SKM-1 (cell line): ENCODE data around the gene IRF8.
"Not testable (repeated sequence)": the region's sequence is repeated elsewhere in the genome, so short reads cannot be mapped to it uniquely, and the experiment has no call there.

Experiments used
- DNase-seq: peaks from one replicate; lab custom pipeline; 2025; ENCODE audit not compliant: unreplicated experiment; lab: John Stamatoyannopoulos, UW

The IRF8 gene

DNA sequence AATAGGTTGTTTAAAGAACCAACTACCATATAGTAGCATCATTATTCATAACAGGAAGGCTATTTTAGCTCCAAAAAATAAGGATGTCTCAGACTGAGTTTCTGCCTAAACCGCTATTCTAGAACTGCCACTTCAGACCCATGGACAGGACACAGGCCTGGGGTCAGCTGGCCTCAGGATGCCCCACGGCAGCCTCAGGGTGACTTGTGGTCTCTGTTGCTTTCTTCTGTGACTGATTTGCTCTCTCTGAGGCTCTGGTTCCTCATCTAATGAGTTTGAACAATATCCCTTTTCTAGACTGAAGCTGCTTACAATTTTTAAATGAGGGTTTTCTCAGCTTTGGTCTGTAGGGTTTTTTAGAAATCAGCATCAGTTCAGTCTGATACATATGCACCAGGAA is 31.8 kb upstream of the IRF8 start:
- no peak for DNase-seq

DNA sequence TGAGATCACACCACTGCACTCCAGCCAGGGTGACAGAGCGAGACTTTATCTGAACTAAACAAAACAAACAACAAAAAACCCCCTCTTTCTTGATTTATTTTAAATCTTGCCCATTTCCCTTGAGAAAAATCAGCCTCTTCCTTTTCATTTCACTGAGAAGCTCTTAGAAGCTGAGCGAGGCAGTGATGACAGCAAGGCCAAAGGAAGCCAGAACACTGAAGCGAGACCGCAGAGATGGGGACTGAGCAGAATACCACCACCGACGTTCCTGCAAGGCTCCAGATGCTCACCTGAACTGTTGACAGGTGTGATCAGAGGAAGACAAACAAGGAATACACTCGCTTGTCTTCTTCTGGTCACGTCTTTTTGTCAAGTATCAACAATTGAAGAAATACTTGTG is 30.5 kb upstream of the IRF8 start:
- DNase-seq = no peak

DNA sequence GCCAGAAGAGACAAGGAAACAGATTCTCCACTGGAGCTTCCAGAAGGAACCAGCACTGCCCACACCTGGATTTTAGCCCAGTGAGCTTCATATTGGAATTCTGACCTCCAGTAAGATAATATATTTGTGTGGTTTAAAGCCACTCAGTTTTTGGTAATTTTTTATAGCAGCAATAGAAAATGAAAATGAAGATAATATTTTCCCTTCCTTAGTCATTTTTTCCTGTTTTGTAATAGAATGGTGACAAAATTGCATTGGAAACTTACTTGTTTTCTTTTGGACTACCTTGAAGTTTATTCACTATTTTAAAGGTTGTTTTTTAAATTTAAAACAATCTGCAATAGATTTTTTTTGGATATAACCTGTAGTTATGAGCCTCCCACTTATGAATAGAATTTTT is 29.8 kb upstream of the IRF8 start:
- DNase-seq = no peak

DNA sequence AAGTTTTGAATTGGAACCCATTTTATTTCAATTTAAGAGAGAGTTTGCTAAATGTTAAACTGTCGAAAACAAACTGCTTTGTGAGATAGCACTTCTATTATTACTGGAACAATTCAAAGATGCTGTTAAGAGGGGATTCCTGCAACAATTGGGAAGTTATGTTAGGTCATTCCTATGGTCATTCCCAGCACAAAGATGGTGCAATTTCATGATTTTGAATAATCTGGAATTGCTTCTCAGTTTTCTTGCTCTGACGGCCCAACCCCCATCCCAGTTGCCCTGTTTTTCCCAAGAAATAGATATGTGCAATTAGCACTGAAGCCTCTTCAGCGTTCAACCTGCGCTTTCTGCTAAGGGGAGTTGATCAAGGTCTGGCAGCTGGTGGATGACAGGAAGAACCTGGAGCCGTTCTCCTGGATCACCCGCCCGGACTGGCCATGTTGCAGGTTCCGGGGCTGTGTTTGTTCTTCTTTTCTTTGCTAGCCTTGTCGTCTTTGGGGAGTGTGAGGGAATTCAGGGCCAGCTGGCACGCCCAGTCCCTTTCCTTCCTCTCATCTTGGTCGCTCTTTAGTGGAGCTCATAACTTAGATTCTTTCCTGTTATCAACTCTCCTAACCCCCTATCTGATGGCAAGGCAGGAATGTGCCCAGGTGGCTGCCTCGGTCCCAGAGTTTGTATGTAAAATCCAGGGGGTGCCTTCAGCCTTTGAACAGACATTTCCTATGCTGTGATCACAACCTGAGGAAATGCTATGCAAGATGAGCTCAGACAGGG is 29.0 kb upstream of the IRF8 start:
- no peak for DNase-seq

DNA sequence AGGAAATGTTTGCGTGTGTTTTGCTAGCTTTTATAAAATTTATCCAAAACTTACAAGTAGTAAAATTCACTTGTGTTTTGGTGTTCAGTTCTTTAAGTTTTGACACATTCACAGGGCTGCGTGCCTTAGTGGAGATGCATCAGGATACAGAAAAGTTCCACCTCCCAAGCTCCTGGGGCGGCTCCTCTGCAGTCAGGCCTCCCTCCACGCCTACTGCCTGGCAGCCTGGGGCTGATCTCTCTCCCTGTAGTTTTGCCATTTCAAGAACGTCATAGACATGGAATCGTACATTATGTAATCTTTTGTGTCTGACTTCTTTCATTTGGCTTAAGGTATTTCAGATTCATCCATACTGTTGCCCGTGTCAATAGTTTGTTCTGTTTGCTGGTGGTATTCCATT is 27.2 kb upstream of the IRF8 start:
- no peak for DNase-seq

DNA sequence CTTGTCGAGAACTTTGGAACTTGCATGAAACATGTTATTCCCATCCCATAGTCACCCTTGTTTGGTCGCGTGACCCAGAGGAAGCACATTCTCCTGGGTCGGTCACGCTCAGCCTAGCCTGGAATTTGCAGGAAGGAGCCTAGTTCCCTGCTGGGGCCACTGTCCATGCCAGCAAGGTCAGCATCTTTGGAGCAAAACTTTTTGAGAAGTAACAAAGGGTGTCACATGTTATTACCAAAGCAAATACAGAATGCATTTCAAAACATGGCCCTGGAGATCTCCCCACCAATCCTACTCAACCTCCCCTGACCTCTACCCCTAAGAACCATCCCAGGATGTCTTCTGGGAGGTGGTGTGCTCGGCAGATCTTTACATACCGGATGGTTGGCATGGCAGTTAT is 26.2 kb upstream of the IRF8 start:
- no peak for DNase-seq

DNA sequence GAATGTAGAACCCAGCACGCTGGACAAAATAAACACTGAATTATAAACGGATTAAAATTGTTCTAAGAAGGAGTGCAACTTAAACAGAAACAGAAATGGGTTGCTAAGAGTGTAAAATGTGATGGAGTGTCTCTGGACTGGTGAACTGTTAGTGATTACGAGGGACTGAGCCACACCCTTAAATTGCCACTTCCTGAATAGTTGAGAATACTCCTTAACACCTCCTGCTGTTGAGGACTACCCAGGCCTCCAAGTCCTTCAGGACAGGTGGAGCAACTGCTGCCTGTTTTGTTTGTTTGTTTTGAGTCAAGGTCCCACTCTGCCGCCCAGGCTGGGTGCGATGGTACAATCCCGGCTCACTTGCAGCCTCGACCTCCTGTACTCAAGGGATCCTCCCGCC is 25.8 kb upstream of the IRF8 start:
- no peak for DNase-seq

DNA sequence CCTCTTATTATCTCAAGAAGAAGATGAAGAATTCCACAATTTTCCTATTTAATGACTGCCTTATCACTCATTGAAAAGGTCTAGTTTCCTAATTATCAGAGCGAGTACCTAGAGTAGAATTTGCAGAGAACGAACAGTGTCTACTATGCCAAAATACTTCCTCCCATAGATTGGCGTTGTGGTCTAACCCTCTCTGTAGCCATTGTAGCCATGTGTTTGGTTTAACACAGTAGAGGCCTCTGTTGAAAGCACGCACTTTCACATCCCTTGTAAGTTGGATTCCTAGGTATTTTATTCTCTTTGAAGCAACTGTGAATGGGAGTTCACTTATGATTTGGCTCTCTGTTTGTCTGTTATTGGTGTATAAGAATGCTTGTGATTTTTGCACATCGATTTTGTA is 24.9 kb upstream of the IRF8 start:
- not testable (repeated sequence) for DNase-seq

DNA sequence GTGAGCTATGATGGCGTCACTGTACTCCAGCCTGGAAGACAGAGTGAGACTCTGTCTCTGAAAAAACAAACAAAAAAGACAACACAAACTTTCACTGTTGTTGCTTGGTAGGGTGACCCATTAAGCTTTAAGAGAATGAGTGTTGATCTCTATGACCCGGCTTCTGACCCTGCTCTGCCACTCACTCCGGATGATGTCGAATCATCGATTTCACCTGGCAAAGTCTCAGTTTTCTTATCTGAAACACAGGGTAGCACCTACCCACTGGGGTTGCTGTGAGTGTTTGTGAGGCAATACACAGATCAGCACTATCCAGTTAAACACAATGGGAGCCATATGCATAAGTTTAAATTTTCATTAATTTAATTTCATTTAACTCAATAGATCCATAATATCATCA is 20.6 kb upstream of the IRF8 start:
- DNase-seq = no peak

DNA sequence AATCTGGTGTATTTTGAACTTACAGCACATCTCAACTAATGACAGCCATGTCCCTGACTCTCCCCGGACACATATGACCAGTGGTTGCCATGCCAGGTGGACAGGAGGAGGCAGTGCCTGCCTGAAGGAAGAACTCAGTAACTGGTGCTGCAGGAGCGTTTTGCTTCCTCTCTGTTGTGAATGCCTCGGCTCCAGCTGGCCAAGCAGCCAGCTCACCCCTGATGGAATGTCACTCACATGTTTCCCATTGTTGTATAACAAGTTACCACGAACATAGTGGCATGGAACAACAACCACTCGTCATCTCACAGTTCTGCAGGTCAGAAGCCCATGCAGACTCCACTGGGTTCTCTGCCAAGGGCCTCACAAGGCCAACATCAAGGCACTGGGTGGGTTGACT is 20.1 kb upstream of the IRF8 start:
- no peak for DNase-seq

DNA sequence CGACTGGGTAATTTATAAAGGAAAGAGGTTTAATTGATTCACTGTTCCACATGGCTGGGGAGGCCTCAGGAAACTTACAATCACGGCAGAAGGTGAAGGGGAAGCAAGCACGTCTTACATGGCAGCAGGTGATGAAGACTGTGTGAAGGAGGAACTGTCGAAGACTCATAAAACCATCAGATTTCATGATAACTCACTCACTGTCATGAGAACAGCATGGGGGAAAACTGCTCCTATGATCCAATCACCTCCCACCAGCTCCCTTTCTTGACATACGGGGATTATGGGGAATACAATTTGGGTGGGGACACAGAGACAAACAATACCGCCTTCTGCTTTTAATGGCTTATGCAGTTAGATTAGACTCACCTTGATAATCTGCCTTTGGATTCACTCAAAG is 19.4 kb upstream of the IRF8 start:
- no peak for DNase-seq

DNA sequence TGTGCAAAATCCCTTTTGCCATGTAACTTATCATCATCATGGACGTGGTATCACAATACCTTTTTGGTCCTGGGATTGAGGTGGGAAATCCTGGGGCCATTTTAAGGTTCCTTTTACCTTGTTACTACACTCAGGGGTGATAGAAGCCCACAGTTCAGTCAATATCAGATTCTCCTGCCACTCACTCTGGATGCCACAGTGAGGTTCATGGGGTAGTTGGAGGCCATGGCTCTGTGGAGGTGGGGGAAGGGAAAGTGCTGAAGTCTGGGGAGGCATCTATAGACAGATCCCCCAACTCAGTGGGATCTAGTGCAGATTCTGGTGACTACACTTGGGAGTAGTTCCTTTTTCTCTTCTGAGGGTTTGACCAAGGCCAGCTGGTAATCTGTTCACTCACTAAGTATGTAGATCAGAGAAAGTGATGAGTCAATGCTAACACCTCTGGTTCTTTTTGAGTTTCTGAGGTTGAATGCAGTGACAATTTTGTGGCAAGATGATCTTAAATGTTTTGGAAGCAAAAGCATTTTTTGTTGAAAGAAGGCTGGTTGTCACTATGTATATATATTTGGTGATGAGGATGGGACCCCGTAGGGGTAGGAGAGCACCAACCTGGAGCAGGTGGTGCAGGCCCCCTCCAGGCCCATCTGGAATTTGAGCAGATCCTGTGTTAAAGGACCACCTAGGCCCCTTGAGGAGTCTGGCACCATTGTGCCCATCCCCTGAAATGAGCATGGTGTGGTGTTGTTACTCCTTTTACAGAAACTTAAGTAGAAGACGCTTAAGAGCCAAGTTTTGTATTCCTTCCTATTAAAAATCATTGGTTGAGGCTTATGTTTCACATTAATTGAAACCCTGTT is 18.8 kb upstream of the IRF8 start:
- DNase-seq = no peak

DNA sequence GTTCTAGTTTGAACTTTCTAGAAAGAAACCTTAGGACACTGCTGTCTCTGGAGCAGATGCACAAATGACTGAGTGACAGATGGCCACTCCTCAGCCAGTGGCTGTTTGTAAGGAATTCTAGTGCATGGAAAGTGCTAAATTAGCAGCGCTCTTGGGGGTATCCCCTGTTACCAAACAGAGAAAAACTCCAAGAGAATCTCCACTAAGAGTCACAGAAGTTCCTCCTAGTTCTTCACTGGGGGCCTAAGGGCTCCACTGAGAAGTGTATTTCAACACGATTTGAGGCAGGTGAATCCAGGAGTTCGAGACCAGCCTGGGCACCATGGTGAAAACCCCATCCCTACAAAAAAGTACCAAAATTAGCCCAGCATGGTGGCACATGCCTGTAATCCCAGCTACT is 18.1 kb upstream of the IRF8 start:
- DNase-seq = no peak

DNA sequence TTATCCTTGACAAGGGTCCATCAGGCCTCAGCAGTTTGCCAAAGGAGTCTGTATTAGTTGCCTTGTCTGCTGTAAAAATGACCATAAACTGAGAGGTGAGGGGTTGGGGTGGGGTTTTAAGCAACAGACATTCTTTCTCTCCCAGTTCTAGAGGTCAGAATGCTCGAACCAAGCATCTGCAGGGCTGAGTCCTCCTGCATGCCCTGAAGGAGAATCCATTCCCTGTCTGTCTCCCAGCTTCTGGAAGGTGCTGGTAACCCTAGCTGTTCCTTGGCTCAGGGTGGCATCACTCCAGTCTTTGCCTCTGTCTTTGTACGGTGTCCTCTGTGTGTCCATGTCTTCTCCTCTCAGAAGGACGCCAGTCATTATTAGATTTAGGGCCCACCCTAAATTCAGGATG is 17.5 kb upstream of the IRF8 start:
- no peak for DNase-seq

DNA sequence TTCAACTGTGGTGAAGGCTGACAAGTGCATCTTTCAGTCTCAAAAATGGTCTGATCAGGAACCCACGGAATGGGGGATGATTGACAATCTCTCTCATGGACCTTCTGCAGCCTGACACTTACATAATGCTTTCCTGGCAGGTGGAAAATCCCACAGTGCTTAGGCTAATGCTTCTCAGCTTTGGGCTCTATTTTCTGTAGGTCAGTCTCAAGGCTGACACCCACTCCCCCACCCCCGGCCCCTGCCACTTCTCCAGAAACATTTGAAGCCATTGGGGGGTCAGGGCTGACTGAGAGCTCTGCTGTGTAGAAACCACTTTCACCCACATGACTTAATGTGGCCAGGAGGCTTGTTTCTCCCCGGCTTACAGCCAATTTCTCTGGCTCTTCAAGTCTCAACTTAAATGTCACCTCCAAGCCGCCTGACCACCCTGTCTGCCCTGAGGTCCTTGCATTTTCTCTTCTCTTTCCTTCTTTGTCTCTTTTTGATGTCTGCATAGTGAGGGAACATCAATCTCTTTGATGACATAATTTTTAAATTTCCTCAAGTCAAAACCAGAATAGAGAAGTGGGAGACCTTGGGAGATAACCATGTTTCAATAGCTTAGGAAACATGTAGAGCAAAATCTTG is 16.7 kb upstream of the IRF8 start:
- DNase-seq = no peak

DNA sequence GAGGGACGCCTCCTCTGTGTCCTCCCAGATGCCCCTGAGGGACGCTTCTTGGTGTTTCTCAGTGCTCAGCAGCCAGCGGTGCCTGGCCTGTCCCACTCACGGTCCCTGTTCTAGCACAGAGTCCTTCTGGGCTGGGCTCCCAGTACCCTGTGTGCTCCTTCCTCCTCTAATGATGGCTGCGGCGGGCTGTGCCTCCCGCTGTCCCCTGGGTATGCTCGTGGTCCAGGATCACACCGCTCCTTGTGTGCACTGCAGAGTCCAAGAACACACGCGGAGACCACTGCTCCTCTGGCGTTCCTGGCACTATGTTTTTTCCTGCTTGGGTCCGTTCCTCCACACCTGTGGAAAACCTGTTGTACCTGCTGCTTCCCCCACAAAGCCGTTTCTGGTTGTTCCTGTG is 15.1 kb upstream of the IRF8 start:
- DNase-seq = no peak

DNA sequence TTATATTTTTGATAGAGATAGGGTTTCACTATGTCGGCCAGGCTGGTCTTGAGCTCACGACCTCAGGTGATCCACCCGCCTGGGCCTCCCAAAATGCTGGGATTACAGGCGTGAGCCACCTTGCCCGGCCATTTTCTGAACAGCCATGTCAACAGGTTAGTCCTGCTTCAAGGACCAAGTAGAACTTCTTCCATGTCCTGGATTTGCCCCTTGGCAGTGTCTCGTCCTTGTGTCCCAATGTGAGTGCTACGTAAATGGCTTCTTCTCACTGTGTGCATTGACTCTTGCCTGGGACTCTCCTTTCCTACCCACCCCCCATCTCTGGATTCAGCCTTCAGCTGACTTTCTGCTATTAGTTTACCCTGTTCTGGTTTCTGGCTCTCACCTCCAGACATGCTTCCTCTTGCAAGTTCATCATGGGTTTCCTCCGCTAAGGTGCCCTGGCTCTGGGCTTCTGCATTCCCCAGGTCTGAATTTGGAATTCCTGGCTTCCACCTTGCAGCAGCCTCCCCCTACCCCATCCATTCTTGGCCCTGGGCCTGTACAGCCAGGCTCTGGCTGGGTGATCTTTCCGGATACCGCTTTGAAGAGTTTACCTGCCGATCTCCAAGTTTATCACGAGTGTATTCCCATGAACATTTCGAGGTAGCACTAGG is 14.0 kb upstream of the IRF8 start:
- no peak for DNase-seq

DNA sequence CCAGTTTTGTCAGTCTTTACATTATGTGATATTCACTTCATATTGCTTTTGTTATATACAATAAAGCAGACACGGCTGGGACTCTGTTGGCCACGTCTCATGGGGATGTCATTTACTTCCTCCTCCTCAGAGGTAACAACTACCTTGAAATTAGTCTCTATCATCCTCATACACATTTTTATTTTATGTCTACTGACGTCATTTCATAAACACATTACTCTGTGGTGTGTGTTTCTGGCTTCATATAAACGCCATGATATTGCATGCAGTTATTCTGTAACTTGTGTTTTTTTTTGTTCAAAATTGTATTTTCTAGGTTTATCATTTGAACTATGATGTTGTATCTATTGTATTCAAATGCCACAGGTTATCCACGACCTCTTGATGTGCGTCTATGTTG is 13.4 kb upstream of the IRF8 start:
- DNase-seq = no peak

DNA sequence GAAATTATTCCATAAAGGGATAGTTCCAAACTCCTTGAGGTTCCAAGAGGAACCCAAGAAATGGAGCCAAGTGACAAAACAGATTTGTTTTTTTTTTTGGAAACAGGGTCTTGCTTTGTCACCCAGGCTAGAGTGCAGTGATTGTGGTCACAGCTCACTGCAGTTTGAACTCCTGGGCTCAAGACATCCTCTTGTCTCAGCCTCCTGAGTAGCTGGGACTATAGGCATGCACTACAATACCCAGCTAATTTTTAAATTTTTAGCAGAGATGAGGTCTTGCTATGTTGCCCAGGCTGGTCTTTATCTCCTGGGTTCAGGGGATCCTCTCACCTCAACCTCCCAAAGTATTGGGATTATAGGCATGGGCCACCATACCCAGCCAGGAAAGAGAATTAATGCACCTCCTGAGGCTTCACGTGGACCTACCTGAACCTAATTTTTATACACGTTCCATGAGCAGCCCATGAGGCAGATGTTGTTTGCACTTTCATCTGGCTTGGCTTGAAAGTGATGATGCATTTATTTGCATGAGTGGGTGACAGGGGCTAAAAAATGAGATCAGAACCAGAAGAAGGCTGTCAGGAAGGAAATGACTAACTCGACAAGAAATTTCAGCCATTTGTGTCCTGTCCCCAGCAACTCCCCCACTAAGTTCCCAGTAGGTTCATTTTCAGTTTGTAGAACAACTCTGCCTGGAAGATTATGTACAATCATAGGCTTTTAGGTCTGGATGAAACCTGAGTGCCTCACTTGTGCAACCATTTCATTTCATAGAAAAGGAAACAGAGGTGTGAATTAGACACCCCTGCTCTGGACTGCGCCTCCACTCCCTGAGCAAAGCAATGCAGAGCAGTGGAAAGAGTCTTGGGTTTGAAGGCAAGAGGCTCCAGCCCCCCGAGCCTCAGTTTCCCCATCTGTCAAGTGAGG is 10.3 kb upstream of the IRF8 start:
- no peak for DNase-seq

DNA sequence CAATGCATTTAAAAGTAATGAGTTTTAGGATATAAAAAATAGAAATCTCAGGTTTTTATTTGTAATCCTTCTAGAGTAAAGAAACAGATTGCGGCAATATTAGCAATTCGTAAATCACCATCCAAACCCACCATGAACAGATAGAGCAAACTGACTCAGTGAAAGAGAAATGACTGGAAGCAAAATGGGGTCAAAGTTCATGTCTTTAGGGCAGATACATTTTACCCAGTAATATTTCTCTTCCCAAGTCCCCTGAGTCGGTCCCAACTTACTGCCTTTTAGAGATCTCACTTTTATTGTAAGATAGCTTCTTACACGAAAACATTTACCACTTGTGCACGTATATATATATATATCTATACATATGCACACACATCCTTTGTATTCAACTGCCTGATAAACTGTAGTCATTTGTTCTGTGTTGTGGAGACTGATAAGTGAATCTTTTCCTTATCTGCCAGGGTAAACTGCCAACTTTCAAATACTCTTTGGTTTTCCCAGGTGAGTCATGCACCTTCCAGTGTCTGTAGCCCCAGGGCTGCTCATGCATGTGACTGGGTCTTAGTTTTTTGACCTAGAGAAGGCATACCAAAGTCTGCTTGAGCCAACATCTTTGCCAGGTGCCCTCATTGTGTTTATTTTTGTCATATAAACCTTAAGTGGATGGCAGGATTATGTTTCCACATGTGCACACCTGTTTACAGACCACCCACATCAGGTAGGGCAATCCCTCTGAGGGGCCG is 7.8 kb upstream of the IRF8 start:
- no peak for DNase-seq
